Amygdala (tissue), 56 donors: Measurements from ENCODE around the gene GJA10.

Source experiments
- DNase-seq, 56 donors: peaks; one replicate each; lab custom pipeline; 2025; lab: John Stamatoyannopoulos, UW

The GJA10 gene

GRCh38 chr6:89916136-89916920 lies 22.1 kb downstream of the GJA10 start:
- DNase-seq, result no peak

GRCh38 chr6:89917216-89917615 lies 22.9 kb downstream of the GJA10 start:
- no peak for DNase-seq

GRCh38 chr6:89917801-89918366 lies 23.6 kb downstream of the GJA10 start:
- DNase-seq, result no peak

- no peak for DNase-seq
These were observed 26.9 kb downstream of the GJA10 start for GRCh38 chr6:89921197-89921596.

- no peak for DNase-seq
These were observed 27.4 kb downstream of the GJA10 start for GRCh38 chr6:89921691-89922090.

GRCh38 chr6:89924231-89924630 lies 30.0 kb downstream of the GJA10 start:
- DNase-seq, result no peak

GRCh38 chr6:89925826-89926225 lies 31.6 kb downstream of the GJA10 start:
- no peak for DNase-seq

GRCh38 chr6:89927264-89927663 lies 33.0 kb downstream of the GJA10 start:
- DNase-seq, result no peak

- DNase-seq, result no peak
These were observed 33.7 kb downstream of the GJA10 start for GRCh38 chr6:89927791-89928550.

- no peak for DNase-seq
These were observed 34.3 kb downstream of the GJA10 start for GRCh38 chr6:89928604-89929003.

GRCh38 chr6:89930789-89931188 lies 36.5 kb downstream of the GJA10 start:
- DNase-seq, result no peak

GRCh38 chr6:89932245-89932802 lies 38.1 kb downstream of the GJA10 start:
- no peak for DNase-seq

GRCh38 chr6:89934685-89935366 lies 40.6 kb downstream of the GJA10 start:
- peak in 2 of 56 donors; percentile 11 to 13 for DNase-seq

- no peak for DNase-seq
These were observed 41.9 kb downstream of the GJA10 start for GRCh38 chr6:89936177-89936576.

GRCh38 chr6:89938014-89938413 lies 43.7 kb downstream of the GJA10 start:
- no peak for DNase-seq

- no peak for DNase-seq
These were observed 44.9 kb downstream of the GJA10 start for GRCh38 chr6:89939144-89939543.

GRCh38 chr6:89940225-89941027 lies 46.2 kb downstream of the GJA10 start:
- DNase-seq, result peak in 51 of 56 donors; percentile 11 to 87 (median 59)

- DNase-seq, result peak in 43 of 56 donors; percentile 10 to 72 (median 40)
These were observed 46.9 kb downstream of the GJA10 start for GRCh38 chr6:89941031-89941762.
